ENCODE results near the gene MAN2A1. TPM values are rescaled to one million over a fixed set of nuclear protein-coding genes. Genes with fewer than 3 reads are reported as not detected.
"Not testable (repeated sequence)": the region's sequence is repeated elsewhere in the genome, so short reads cannot be mapped to it uniquely, and the experiment has no call there.

Gene MAN2A1
- total RNA-seq, 1 experiment from 2014 or later = 86.6 TPM

- TF ChIP-seq STAT6 (CRISPR knock-in tag; conservative IDR thresholded peaks at IDR 0.05; ENCODE audit: low read depth) (no peak), ZNF671 (CRISPR knock-in tag; IDR thresholded peaks at IDR 0.05) (no peak), ZSCAN18 (CRISPR knock-in tag; IDR thresholded peaks at IDR 0.05) (no peak), ZNF425 (CRISPR knock-in tag; conservative IDR thresholded peaks at IDR 0.05) (no peak), USF2 (CRISPR knock-in tag; IDR thresholded peaks at IDR 0.05) (no peak), ZNF317 (CRISPR knock-in tag; IDR thresholded peaks at IDR 0.05; ENCODE audit: borderline replicate concordance, low read depth) (no peak), RORB (CRISPR knock-in tag; IDR thresholded peaks at IDR 0.05) (no peak), NFYB (CRISPR knock-in tag; conservative IDR thresholded peaks at IDR 0.05; ENCODE audit: low read depth) (no peak), FOXP1 (CRISPR knock-in tag; IDR thresholded peaks at IDR 0.05; ENCODE audit: borderline replicate concordance) (no peak), SOX15 (CRISPR knock-in tag; IDR thresholded peaks at IDR 0.05) (no peak)
Measured at GRCh38 chr5:109759306-109759705, 69.6 kb downstream of the MAN2A1 start (continued).

GRCh38 chr5:109760130-109760529 is 70.4 kb downstream of the MAN2A1 start:
- CTCF ChIA-PET; H3K4me3 Mint-ChIP-seq; POLR2A ChIA-PET; DNase-seq (ENCODE audit: low spot score); H3K27me3 Mint-ChIP-seq (ENCODE audit: low read depth); H3K4me1 Mint-ChIP-seq; ATAC-seq; H3K27ac Mint-ChIP-seq: not testable (repeated sequence)
- Mint-ChIP-seq H3K36me3 (peaks cover 50% of the 10 kb centered on the region), H3K9me3 (peaks cover 14% of the 10 kb centered on the region)

- CTCF ChIA-PET = no interaction called here
- TF ChIP-seq TP53 (CRISPR knock-in tag; IDR thresholded peaks at IDR 0.05) (no peak), IRF2 (CRISPR knock-in tag; IDR thresholded peaks at IDR 0.05; ENCODE audit: borderline replicate concordance, low read depth) (no peak), MYBL2 (CRISPR knock-in tag; IDR thresholded peaks at IDR 0.05) (no peak), OVOL2 (CRISPR knock-in tag; IDR thresholded peaks at IDR 0.05; ENCODE audit: borderline replicate concordance) (no peak), STAT6 (CRISPR knock-in tag; conservative IDR thresholded peaks at IDR 0.05; ENCODE audit: low read depth) (no peak), ZNF416 (CRISPR knock-in tag; IDR thresholded peaks at IDR 0.05) (no peak), ERG (CRISPR knock-in tag; IDR thresholded peaks at IDR 0.05) (no peak), HMGXB4 (CRISPR knock-in tag; IDR thresholded peaks at IDR 0.05) (no peak), KAT7 (CRISPR knock-in tag; IDR thresholded peaks at IDR 0.05; ENCODE audit: borderline replicate concordance) (no peak), ETV6 (CRISPR knock-in tag; IDR thresholded peaks at IDR 0.05) (no peak), SOX15 (CRISPR knock-in tag; IDR thresholded peaks at IDR 0.05) (no peak)
Measured at GRCh38 chr5:109762821-109763220, 73.1 kb downstream of the MAN2A1 start.

More at GRCh38 chr5:109762821-109763220, 73.1 kb downstream of the MAN2A1 start:
- DNase-seq (ENCODE audit: low spot score) (no peak), ATAC-seq (no peak)
- Mint-ChIP-seq H3K27me3 (ENCODE audit: low read depth) (no peaks in the 10 kb centered on the region), H3K9me3 (peaks cover 14% of the 10 kb centered on the region), H3K27ac (no peak overlapping the region), H3K36me3 (peaks cover 34% of the 10 kb centered on the region), H3K4me1 (no peaks in the 10 kb centered on the region), H3K4me3 (no peak overlapping the region)
- POLR2A ChIA-PET = no interaction called here

All from WTC11 (cell line).